ENCODE data around the gene GAL3ST3.

GAL3ST3 gene

DNA sequence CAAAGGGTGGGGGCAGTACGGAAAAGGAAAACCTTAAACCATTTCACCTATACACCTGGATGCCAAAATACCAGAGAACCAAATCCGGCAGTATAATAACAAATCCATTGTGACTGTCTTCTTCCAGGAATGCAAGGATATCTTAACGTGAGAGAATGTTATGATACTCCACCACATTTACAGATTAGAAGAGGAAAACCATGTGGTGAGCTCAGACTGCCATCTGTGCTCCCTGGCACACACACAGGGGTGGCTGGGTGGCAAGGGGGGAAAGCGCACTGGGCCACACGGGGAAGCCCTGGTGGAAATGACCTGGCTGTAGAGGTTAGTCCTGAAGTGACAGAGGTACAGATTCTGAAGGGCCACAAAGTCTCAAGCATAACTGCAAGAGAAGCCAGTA lies 56.9 kb downstream of the GAL3ST3 start:
- Histone ChIP-seq H3K36me3 (peaks cover 7% of the 10 kb centered on the region), H3K27me3 (no peaks in the 10 kb centered on the region), H3K9me3 (no peaks in the 10 kb centered on the region), H3K4me3 (ENCODE audit: low read depth in 1 of 2, low read length in 1 of 2) (no peak overlapping the region), H3K27ac (no peak overlapping the region), H3K4me1 (ENCODE audit: control insufficient read depth in 1 of 2, insufficient read depth in 1 of 2, low read depth in 1 of 2, low read length in 1 of 2) (peaks cover 6% of the 10 kb centered on the region in 2 experiments)
- TF ChIP-seq, protein P1, sequence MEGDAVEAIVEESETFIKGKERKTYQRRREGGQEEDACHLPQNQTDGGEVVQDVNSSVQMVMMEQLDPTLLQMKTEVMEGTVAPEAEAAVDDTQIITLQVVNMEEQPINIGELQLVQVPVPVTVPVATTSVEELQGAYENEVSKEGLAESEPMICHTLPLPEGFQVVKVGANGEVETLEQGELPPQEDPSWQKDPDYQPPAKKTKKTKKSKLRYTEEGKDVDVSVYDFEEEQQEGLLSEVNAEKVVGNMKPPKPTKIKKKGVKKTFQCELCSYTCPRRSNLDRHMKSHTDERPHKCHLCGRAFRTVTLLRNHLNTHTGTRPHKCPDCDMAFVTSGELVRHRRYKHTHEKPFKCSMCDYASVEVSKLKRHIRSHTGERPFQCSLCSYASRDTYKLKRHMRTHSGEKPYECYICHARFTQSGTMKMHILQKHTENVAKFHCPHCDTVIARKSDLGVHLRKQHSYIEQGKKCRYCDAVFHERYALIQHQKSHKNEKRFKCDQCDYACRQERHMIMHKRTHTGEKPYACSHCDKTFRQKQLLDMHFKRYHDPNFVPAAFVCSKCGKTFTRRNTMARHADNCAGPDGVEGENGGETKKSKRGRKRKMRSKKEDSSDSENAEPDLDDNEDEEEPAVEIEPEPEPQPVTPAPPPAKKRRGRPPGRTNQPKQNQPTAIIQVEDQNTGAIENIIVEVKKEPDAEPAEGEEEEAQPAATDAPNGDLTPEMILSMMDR (IDR thresholded peaks at IDR 0.05), result no peak
